ENCODE measurements around the gene DCUN1D1. TPM values are rescaled to one million over a fixed set of nuclear protein-coding genes. Genes with fewer than 3 reads are reported as not detected.

The DCUN1D1 gene
- total RNA-seq, 2 experiments from 2014 or later: 40.0 to 52.9 TPM

DNA sequence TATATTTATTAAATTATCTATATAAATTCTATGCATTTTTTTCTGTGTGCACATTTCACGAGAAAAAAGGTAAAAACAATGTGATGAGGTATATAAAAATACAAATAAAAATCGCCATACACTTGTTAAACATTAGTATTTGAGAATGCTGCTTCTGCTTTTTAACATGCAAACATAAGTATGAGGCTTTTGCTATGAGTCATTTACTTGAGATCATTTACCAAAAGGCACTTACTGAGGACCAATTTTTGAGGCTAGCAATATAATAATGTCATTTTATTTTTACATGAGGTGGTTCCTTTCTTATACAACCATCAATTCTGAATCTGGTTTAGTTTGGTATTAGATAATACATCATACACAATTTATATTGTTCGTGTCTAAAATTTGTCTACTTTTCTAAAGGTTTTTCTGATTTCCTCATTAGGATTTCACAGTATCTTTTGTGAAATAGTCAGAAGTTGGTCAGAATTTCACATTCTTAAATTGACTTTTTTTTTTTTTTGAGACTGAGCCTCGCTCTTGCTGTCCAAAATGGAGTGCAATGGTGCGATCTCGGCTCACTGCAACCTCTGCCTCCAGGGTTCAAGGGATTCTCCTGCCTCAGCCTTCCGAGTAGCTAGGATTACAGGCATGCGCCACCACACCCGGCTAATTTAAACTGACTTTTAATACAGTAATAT lies 25.6 kb downstream of the DCUN1D1 start:
- ATAC-seq: no peak
- no peak overlapping the region for H3K27ac Mint-ChIP-seq
- intact Hi-C loops (cut with DNase I, micrococcal nuclease): no loop called here
- H3K4me3 Mint-ChIP-seq: no peak overlapping the region
- no peak for DNase-seq
- H3K9me3 Mint-ChIP-seq (ENCODE audit: low read depth): no peaks in the 10 kb centered on the region
- POLR2A ChIA-PET: no interaction called here
- H3K4me1 Mint-ChIP-seq: no peaks in the 10 kb centered on the region
- CTCF ChIA-PET: interaction anchor here (0.9 kb wide), 1 partner anchor 56 kb away, joined by 3 read pairs; no protein-coding TSS in a partner anchor
- H3K36me3 Mint-ChIP-seq (ENCODE audit: low read depth): peaks cover 7% of the 10 kb centered on the region
- H3K27me3 Mint-ChIP-seq: no peaks in the 10 kb centered on the region

GRCh38 chr3:182949688-182950087 lies 30.6 kb downstream of the DCUN1D1 start:
- H3K27me3 Mint-ChIP-seq: no peaks in the 10 kb centered on the region
- H3K4me3 Mint-ChIP-seq: no peak overlapping the region
- H3K27ac Mint-ChIP-seq: no peak overlapping the region
- ChIA-PET POLR2A (no interaction called here), CTCF (interaction anchor here (0.7 to 1.2 kb wide), 2 partner anchors 41 to 48 kb away, joined by 3 read pairs; no protein-coding TSS in a partner anchor)
- peaks cover 19% of the 10 kb centered on the region for H3K36me3 Mint-ChIP-seq (ENCODE audit: low read depth)
- ATAC-seq: no peak
- H3K9me3 Mint-ChIP-seq (ENCODE audit: low read depth): no peaks in the 10 kb centered on the region
- no peak for DNase-seq
- H3K4me1 Mint-ChIP-seq: no peaks in the 10 kb centered on the region
- intact Hi-C loops (cut with DNase I, micrococcal nuclease): no loop called here

DNA sequence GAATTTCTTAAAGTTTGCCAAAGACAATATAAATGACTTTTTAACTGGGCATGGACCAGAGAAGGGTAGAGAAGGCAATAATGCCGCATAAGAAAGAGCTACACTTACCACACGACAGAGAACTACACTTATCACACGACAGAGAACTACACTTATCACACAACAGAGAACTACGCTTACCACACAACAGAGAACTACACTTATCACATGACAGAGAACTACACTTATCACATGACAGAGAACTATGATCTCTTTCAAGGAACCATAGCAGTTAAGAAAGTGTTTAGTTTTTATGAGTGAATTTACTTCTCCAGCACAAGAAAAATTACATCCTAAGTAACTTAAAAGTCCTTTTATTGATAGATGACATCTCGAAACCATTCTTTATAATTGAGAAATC lies 32.0 kb downstream of the DCUN1D1 start:
- CTCF ChIA-PET: no interaction called here
- Mint-ChIP-seq H3K27me3 (no peaks in the 10 kb centered on the region), H3K4me1 (no peaks in the 10 kb centered on the region), H3K9me3 (ENCODE audit: low read depth) (no peaks in the 10 kb centered on the region), H3K4me3 (no peak overlapping the region), H3K27ac (no peak overlapping the region), H3K36me3 (ENCODE audit: low read depth) (peaks cover 20% of the 10 kb centered on the region)
- ATAC-seq: no peak
- intact Hi-C loops (cut with DNase I, micrococcal nuclease): no loop called here
- POLR2A ChIA-PET: no interaction called here
- no peak for DNase-seq

DNA sequence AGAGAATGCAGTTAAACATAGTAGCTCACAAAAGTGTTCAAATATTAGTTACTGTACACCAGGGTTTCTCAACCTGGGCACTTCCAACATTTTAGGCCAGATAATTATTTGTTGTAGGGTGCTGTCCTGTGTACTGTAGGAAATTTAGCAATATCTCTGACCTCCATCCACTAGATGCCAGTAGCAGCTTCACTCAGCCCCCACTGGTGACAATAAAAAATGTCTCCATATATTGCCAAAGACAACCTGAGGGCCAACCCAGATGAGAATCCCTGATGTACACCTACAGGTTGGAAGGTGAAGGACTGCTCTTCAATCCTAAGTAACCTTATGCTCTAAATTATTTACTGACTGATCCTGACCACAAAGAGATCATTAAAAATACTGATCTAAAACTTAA lies 32.5 kb downstream of the DCUN1D1 start:
- Mint-ChIP-seq H3K36me3 (ENCODE audit: low read depth) (peaks cover 20% of the 10 kb centered on the region), H3K4me3 (no peak overlapping the region), H3K4me1 (no peaks in the 10 kb centered on the region), H3K27ac (no peak overlapping the region), H3K27me3 (no peaks in the 10 kb centered on the region), H3K9me3 (ENCODE audit: low read depth) (no peaks in the 10 kb centered on the region)
- ATAC-seq (peak; percentile 68), DNase-seq (no peak)
- ChIA-PET POLR2A (no interaction called here), CTCF (interaction anchor here (1.0 kb wide), 1 partner anchor 31 kb away, joined by 3 read pairs; no protein-coding TSS in a partner anchor)
- intact Hi-C loops (cut with DNase I, micrococcal nuclease): no loop called here

- Mint-ChIP-seq H3K9me3 (ENCODE audit: low read depth) (no peaks in the 10 kb centered on the region), H3K4me3 (no peak overlapping the region), H3K27ac (no peak overlapping the region), H3K36me3 (ENCODE audit: low read depth) (peaks cover 18% of the 10 kb centered on the region), H3K27me3 (no peaks in the 10 kb centered on the region), H3K4me1 (peaks cover 17% of the 10 kb centered on the region)
- DNase-seq (no peak), ATAC-seq (no peak)
- ChIA-PET CTCF (no interaction called here), POLR2A (no interaction called here)
- intact Hi-C loops (cut with DNase I, micrococcal nuclease): no loop called here
Measured at GRCh38 chr3:182941719-182942118, 38.6 kb downstream of the DCUN1D1 start.

DNA sequence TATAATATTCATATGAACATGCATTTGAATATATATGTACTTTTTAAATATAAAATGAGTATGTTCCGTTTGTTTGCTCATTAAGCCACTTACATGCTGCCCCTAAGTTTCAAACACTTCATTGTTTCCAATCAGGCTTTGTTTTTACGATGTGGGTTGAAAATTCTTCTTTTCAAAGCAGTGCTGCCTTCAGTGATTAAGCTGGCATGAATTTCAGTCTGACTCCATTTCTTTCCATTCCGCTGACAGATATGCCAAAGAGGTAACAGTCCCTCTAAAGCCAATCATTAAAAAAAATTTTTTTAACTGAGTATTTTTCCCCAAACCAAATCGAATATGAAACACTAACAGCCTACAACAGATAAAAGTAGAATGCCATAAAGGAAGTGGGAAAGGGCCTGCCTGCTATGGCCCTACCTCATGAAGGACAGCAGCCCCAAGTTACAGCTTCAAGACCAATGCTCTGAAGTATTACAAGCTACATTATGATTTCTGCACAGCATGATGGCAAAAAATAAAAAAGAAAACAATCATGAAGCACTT lies 40.0 kb downstream of the DCUN1D1 start:
- ATAC-seq (peak; percentile 74), DNase-seq (no peak)
- H3K36me3 Mint-ChIP-seq (ENCODE audit: low read depth): peaks cover 6% of the 10 kb centered on the region
- H3K4me3 Mint-ChIP-seq: no peak overlapping the region
- ChIA-PET CTCF (no interaction called here), POLR2A (no interaction called here)
- peak overlapping the region; percentile 38 for H3K27ac Mint-ChIP-seq
- H3K4me1 Mint-ChIP-seq: peaks cover 24% of the 10 kb centered on the region
- no peaks in the 10 kb centered on the region for H3K27me3 Mint-ChIP-seq
- intact Hi-C loops (cut with DNase I, micrococcal nuclease): no loop called here
- H3K9me3 Mint-ChIP-seq (ENCODE audit: low read depth): no peaks in the 10 kb centered on the region

GRCh38 chr3:182937293-182938051 lies 42.9 kb downstream of the DCUN1D1 start:
- Mint-ChIP-seq H3K27me3 (no peaks in the 10 kb centered on the region), H3K27ac (no peak overlapping the region), H3K36me3 (ENCODE audit: low read depth) (no peaks in the 10 kb centered on the region), H3K4me3 (no peak overlapping the region), H3K4me1 (peaks cover 26% of the 10 kb centered on the region), H3K9me3 (ENCODE audit: low read depth) (peaks cover 3% of the 10 kb centered on the region)
- POLR2A ChIA-PET: interaction anchor here (0.7 kb wide), 1 partner anchor 321 kb away, joined by 3 read pairs; no protein-coding TSS in a partner anchor
- DNase-seq: no peak
- ATAC-seq: no peak
- CTCF ChIA-PET: no interaction called here
- intact Hi-C loops (cut with DNase I, micrococcal nuclease): no loop called here

DNA sequence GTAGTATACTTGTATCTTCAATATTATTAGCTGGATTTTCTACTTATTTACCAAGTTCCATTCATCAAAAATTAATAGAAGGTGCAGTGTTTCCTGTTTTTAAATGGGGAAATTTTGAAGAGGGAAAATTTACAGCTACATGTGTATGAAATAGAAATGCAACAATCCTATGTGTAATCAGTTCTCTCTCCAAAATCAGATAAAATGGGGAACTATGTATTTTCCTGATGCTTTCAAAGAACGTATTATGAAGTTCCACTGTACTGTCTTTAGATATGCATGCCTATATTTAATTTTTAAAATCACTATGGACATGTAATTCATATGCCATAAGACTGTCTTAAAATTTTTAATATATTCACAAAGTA lies 43.4 kb downstream of the DCUN1D1 start:
- no peaks in the 10 kb centered on the region for H3K27me3 Mint-ChIP-seq
- peaks cover 8% of the 10 kb centered on the region for H3K9me3 Mint-ChIP-seq (ENCODE audit: low read depth)
- no peak for ATAC-seq
- DNase-seq: no peak
- ChIA-PET POLR2A (no interaction called here), CTCF (interaction anchor here (0.6 to 1.7 kb wide), 3 partner anchors 16 to 66 kb away, joined by 3 to 4 read pairs (median 3); no protein-coding TSS in a partner anchor)
- intact Hi-C loops (cut with DNase I, micrococcal nuclease): no loop called here
- no peak overlapping the region for H3K27ac Mint-ChIP-seq
- peaks cover 26% of the 10 kb centered on the region for H3K4me1 Mint-ChIP-seq
- peaks cover 2% of the 10 kb centered on the region for H3K36me3 Mint-ChIP-seq (ENCODE audit: low read depth)
- no peak overlapping the region for H3K4me3 Mint-ChIP-seq

DNA sequence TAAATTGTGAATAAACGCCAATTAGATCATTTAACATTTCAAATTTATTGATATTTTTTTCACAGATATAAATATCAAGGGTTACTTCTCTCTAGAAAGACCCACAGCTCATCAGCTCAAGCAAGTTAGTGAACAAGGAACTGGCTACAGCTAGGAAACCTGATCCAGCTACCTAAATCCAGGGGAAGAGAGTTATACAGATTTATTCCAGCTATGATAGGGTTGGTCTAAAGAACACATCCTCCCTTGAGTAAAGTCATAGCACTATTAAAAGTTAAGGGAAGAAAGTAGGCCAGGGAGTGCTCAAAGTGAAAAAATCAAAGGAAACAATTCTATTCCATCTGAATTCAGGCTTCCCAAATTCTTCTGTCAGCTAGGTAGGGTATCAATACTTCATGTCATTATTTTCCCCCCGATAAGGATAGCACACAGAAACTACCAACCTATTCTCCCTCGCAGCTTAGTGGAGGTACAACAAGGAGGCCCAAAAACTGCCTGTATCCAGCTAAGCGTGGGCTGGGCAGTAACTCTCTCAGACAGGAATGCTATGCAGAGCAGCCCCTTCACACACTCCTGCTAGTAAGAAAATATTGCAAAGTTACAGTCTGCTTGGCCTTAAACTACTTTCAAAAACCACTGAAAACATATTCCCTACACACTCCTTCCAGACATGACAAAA lies 44.0 kb downstream of the DCUN1D1 start:
- ATAC-seq (no peak), DNase-seq (no peak)
- H3K27me3 Mint-ChIP-seq: no peaks in the 10 kb centered on the region
- ChIA-PET POLR2A (no interaction called here), CTCF (interaction anchor here (0.6 to 1.7 kb wide), 5 partner anchors 16 to 66 kb away, joined by 3 to 5 read pairs (median 3); no protein-coding TSS in a partner anchor)
- H3K9me3 Mint-ChIP-seq (ENCODE audit: low read depth): peaks cover 8% of the 10 kb centered on the region
- peaks cover 4% of the 10 kb centered on the region for H3K36me3 Mint-ChIP-seq (ENCODE audit: low read depth)
- peaks cover 26% of the 10 kb centered on the region for H3K4me1 Mint-ChIP-seq
- H3K27ac Mint-ChIP-seq: peak overlapping the region; percentile 3
- H3K4me3 Mint-ChIP-seq: no peak overlapping the region
- intact Hi-C loops (cut with DNase I, micrococcal nuclease): no loop called here

DNA sequence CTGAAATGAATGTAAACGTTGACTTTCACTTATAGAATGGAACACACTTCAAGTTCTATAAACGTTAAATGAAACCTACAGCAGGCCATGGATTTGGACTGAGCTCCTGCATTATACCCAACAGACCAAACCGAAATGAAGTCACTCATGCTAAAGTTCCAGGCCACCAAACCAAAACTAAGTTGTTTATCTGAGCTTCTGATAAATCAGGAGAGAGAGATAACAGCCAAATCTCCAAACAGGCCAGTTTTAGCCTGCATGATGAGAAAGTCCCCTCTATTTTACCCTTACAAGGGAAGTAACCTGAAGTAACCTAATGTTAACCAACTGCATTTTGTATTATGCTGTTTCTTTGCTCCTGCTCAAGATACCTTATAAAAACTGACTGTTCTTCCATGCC lies 44.5 kb downstream of the DCUN1D1 start:
- Mint-ChIP-seq H3K27me3 (no peaks in the 10 kb centered on the region), H3K27ac (peak overlapping the region; percentile 3), H3K36me3 (ENCODE audit: low read depth) (peaks cover 6% of the 10 kb centered on the region), H3K4me3 (no peak overlapping the region), H3K4me1 (peaks cover 26% of the 10 kb centered on the region), H3K9me3 (ENCODE audit: low read depth) (peaks cover 8% of the 10 kb centered on the region)
- ChIA-PET CTCF (interaction anchor here (0.9 to 1.7 kb wide), 4 partner anchors 26 to 67 kb away, joined by 3 to 5 read pairs (median 4); no protein-coding TSS in a partner anchor), POLR2A (no interaction called here)
- DNase-seq: no peak
- intact Hi-C loops (cut with DNase I, micrococcal nuclease): no loop called here
- ATAC-seq: peak; percentile 35

DNA sequence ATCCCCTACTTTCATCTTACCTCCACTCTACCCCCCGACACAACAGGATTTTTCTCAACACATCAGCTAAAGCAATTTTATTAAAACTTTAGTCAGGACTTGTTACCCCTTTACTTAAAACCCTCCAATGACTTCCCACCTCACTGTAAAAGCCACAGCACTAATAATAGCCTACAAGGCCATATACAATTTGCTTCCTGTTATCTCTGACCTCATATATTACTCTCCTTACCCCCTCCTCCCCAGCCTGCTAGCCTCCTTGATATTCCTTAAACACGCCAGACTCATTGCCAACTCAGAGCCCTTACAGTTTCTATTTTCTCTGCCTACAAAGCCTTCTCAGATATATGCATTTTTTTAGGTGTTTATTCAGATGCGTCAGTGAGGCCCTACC lies 54.4 kb downstream of the DCUN1D1 start:
- Mint-ChIP-seq H3K4me1 (peaks cover 3% of the 10 kb centered on the region), H3K36me3 (ENCODE audit: low read depth) (peaks cover 29% of the 10 kb centered on the region), H3K4me3 (no peak overlapping the region), H3K9me3 (ENCODE audit: low read depth) (peaks cover 7% of the 10 kb centered on the region), H3K27me3 (no peaks in the 10 kb centered on the region), H3K27ac (no peak overlapping the region)
- ChIA-PET CTCF (interaction anchor here (1.0 to 1.3 kb wide), 3 partner anchors 9 to 28 kb away, joined by 3 read pairs; no protein-coding TSS in a partner anchor), POLR2A (no interaction called here)
- intact Hi-C loops (cut with DNase I, micrococcal nuclease): no loop called here
- no peak for DNase-seq
- no peak for ATAC-seq
